ENCODE data around the gene DHX36. TPM values are rescaled to one million over a fixed set of nuclear protein-coding genes. Genes with fewer than 3 reads are reported as not detected.

Gene DHX36
- total and polyA plus RNA-seq, 9 donors, result 23.7 to 89.5 (median 57.0) TPM

- peak; percentile 83 to 95 (median 91) for DNase-seq
- H3K36me3 ChIP-seq, result no peaks in the 10 kb centered on the region
- no peaks in the 10 kb centered on the region for H3K9me3 ChIP-seq
- peak; percentile 69 to 82 (median 80) for TF ChIP-seq CTCF (IDR thresholded peaks at IDR 0.05)
- no peak for TF ChIP-seq POLR2A (IDR thresholded peaks at IDR 0.05)
- H3K4me1 ChIP-seq (ENCODE audit: insufficient read depth), result no peaks in the 10 kb centered on the region
- no peak overlapping the region for H3K27ac ChIP-seq
- no peak overlapping the region for H3K4me3 ChIP-seq
- intact Hi-C loops (cut with DNase I), result loop anchor here in 3 of 4 donors (10.0 kb wide), 1 partner anchor 158 kb away; no protein-coding TSS in a partner anchor
- WGBS, 3 donors, result 4 to 6% (median 5%) methylated on average over 11 of the region's 11 CpGs
- H3K27me3 ChIP-seq, result no peaks in the 10 kb centered on the region
Measured at GRCh38 chr3:154252759-154253638, 71.3 kb downstream of the DHX36 start.

GRCh38 chr3:154251610-154252009 lies 72.7 kb downstream of the DHX36 start:
- Histone ChIP-seq H3K36me3 (no peaks in the 10 kb centered on the region), H3K27ac (no peak overlapping the region), H3K4me1 (ENCODE audit: insufficient read depth) (no peaks in the 10 kb centered on the region), H3K4me3 (no peak overlapping the region), H3K9me3 (no peaks in the 10 kb centered on the region), H3K27me3 (no peaks in the 10 kb centered on the region)
- DNase-seq, result no peak
- intact Hi-C loops (cut with DNase I), result loop anchor here in 3 of 4 donors (10.0 kb wide), 1 partner anchor 157 kb away; no protein-coding TSS in a partner anchor
- TF ChIP-seq CTCF (IDR thresholded peaks at IDR 0.05) (no peak), EP300 (IDR thresholded peaks at IDR 0.05) (no peak), POLR2A (IDR thresholded peaks at IDR 0.05) (no peak)
- WGBS, 3 donors, result 92 to 96% (median 93%) methylated on average over 3 of the region's 3 CpGs

- intact Hi-C loops (cut with DNase I), result loop anchor here in 3 of 4 donors (10.0 kb wide), 1 partner anchor 155 kb away; no protein-coding TSS in a partner anchor
- no peak for DNase-seq
- TF ChIP-seq CTCF (IDR thresholded peaks at IDR 0.05), result no peak
- TF ChIP-seq EP300 (IDR thresholded peaks at IDR 0.05), result no peak
- TF ChIP-seq POLR2A (IDR thresholded peaks at IDR 0.05), result no peak
- 95 to 97% (median 95%) methylated on average over 4 of the region's 4 CpGs for WGBS, 3 donors
- Histone ChIP-seq H3K4me3 (no peak overlapping the region), H3K27ac (no peak overlapping the region), H3K36me3 (no peaks in the 10 kb centered on the region), H3K4me1 (ENCODE audit: insufficient read depth) (no peaks in the 10 kb centered on the region), H3K9me3 (no peaks in the 10 kb centered on the region), H3K27me3 (no peaks in the 10 kb centered on the region)
Measured at GRCh38 chr3:154250291-154250690, 74.0 kb downstream of the DHX36 start.

- Histone ChIP-seq H3K27ac (no peak overlapping the region), H3K27me3 (no peaks in the 10 kb centered on the region), H3K4me3 (no peak overlapping the region), H3K9me3 (no peaks in the 10 kb centered on the region), H3K4me1 (ENCODE audit: insufficient read depth) (no peaks in the 10 kb centered on the region), H3K36me3 (no peaks in the 10 kb centered on the region)
- intact Hi-C loops (cut with DNase I), result no loop called here
- TF ChIP-seq EP300 (IDR thresholded peaks at IDR 0.05) (no peak), POLR2A (IDR thresholded peaks at IDR 0.05) (no peak), CTCF (IDR thresholded peaks at IDR 0.05) (no peak)
- no peak for DNase-seq
- 88 to 96% (median 92%) methylated on average over 2 of the region's 2 CpGs for WGBS, 3 donors
Measured at GRCh38 chr3:154247806-154248415, 76.4 kb downstream of the DHX36 start.
